CD14-positive monocyte (primary cell): Measurements from ENCODE around the gene AGER. TPM values are rescaled to one million over a fixed set of nuclear protein-coding genes. Genes with fewer than 3 reads are reported as not detected.

Experiments
- DNase-seq, 3 donors: peaks; one replicate each; pipeline ENCODE4 v3.0.0-alpha.2; 2011 to 2022
- H2AFZ ChIP-seq: 2 replicates; pipeline ENCODE4 v1.6.0; 2012; ENCODE audit warnings: mild to moderate bottlenecking, low read depth, low read length, inconsistent platforms; ENCODE audit not compliant: insufficient read depth, poor library complexity, severe bottlenecking
- H3K27ac ChIP-seq, 2 donors: 1 replicate in 1 of 2; 2 replicates in 1 of 2; pipeline ENCODE4 v1.5.1; 2012 to 2013; ENCODE audit warnings: low read length in 2 of 2, control low read depth in 1 of 2, inconsistent platforms in 1 of 2, low read depth in 1 of 2, mild to moderate bottlenecking in 1 of 2
- H3K27me3 ChIP-seq, 2 donors: one replicate each; pipeline versions ENCODE4 v1.6.0 to v1.6.1; 2011 to 2013; ENCODE audit warnings: low read length in 2 of 2; ENCODE audit not compliant: control insufficient read depth in 2 of 2, insufficient read depth in 2 of 2
- H3K36me3 ChIP-seq, 2 donors: replicated peaks in 1 of 2; 1 replicate in 1 of 2; 2 replicates in 1 of 2; pipeline versions ENCODE4 v1.5.1 to v1.6.1; 2012 to 2013; ENCODE audit warnings: low read length in 2 of 2, control low read depth in 1 of 2, inconsistent platforms in 1 of 2, mild to moderate bottlenecking in 1 of 2; ENCODE audit not compliant: insufficient read depth in 2 of 2, control insufficient read depth in 1 of 2
- H3K4me1 ChIP-seq, 2 donors: 1 replicate in 1 of 2; 2 replicates in 1 of 2; pipeline versions ENCODE4 v1.5.1 to v1.6.1; 2012 to 2013; ENCODE audit warnings: low read length in 2 of 2, control low read depth in 1 of 2, inconsistent platforms in 1 of 2, mild to moderate bottlenecking in 1 of 2, moderate library complexity in 1 of 2; ENCODE audit not compliant: insufficient read depth in 2 of 2, control insufficient read depth in 1 of 2
- H3K4me2 ChIP-seq: replicated peaks from 2 replicates; pipeline ENCODE3; 2012; ENCODE audit warnings: low read length, moderate library complexity, mild to moderate bottlenecking; ENCODE audit not compliant: poor library complexity, severe bottlenecking; ENCODE audit errors: extremely low read depth
- H3K4me3 ChIP-seq, 3 experiments: fragments of 200-600 bp in 1 of 3; sonication (generic) in 1 of 3; replicated peaks in 1 of 3; 1 replicate in 2 of 3; 2 replicates in 1 of 3; pipeline ENCODE4 v1.5.1; 2011 to 2013; ENCODE audit warnings: low read length in 3 of 3, mild to moderate bottlenecking in 3 of 3, control low read depth in 2 of 3, low read depth in 2 of 3, inconsistent platforms in 1 of 3, moderate library complexity in 1 of 3
- H3K79me2 ChIP-seq: 2 replicates; pipeline ENCODE4 v1.6.0; 2012; ENCODE audit warnings: mild to moderate bottlenecking, control low read depth, inconsistent platforms, low read length, moderate library complexity; ENCODE audit not compliant: insufficient read depth
- H3K9ac ChIP-seq: 2 replicates; pipeline ENCODE4 v1.6.0; 2017; ENCODE audit warnings: low read length, mild to moderate bottlenecking; ENCODE audit not compliant: insufficient read depth, poor library complexity, severe bottlenecking
- H3K9me3 ChIP-seq, 2 donors: replicated peaks in 1 of 2; 1 replicate in 1 of 2; 2 replicates in 1 of 2; pipeline versions ENCODE4 v1.5.1 to v1.6.1; 2012 to 2013; ENCODE audit warnings: low read length in 2 of 2, control low read depth in 1 of 2; ENCODE audit not compliant: control insufficient read depth in 1 of 2, insufficient read depth in 1 of 2
- H4K20me1 ChIP-seq: 2 replicates; pipeline ENCODE4 v1.6.0; 2012; ENCODE audit warnings: mild to moderate bottlenecking, low read length, control low read depth, moderate library complexity; ENCODE audit not compliant: insufficient read depth
- H3K27ac Mint-ChIP-seq, 7 donors: one replicate each; pipeline ENCODE4 v1.8.0; 2020; ENCODE audit warnings: mild to moderate bottlenecking in 7 of 7, mixed read lengths in 7 of 7, moderate library complexity in 6 of 7, inconsistent platforms in 2 of 7
- H3K27me3 Mint-ChIP-seq, 3 donors: one replicate each; pipeline ENCODE4 v1.8.0; 2021 to 2022; ENCODE audit warnings: low read depth in 3 of 3, mild to moderate bottlenecking in 3 of 3, mixed read lengths in 3 of 3, moderate library complexity in 3 of 3, inconsistent platforms in 1 of 3
- H3K36me3 Mint-ChIP-seq, 2 donors: one replicate each; pipeline ENCODE4 v1.8.0; 2020; ENCODE audit warnings: mixed read lengths in 2 of 2, inconsistent platforms in 1 of 2, mild to moderate bottlenecking in 1 of 2
- H3K4me1 Mint-ChIP-seq: one replicate; pipeline ENCODE4 v1.8.0; 2020; ENCODE audit warnings: mild to moderate bottlenecking, mixed read lengths
- H3K4me3 Mint-ChIP-seq, 2 donors: one replicate each; pipeline ENCODE4 v1.8.0; 2020; ENCODE audit warnings: mild to moderate bottlenecking in 2 of 2, mixed read lengths in 2 of 2, moderate library complexity in 1 of 2
- H3K9me3 Mint-ChIP-seq, 7 donors: one replicate each; pipeline ENCODE4 v1.8.0; 2020 to 2022; ENCODE audit warnings: mixed read lengths in 7 of 7, mild to moderate bottlenecking in 6 of 7, moderate library complexity in 6 of 7, inconsistent platforms in 2 of 7
- WGBS: methylation state at CpG from one replicate; pipeline ENCODE4 v1.1.5; 2013; ENCODE audit warnings: missing lambda C conversion rate; ENCODE audit not compliant: insufficient coverage; 5-methylcytosine and 5-hydroxymethylcytosine counted together
- intact Hi-C, 2 donors: fragments of 100-400 bp; cut with micrococcal nuclease; formaldehyde crosslinking; loops; one replicate each; pipeline versions ENCODE4 v1.15.0 to v1.15.1; 2023
- polyA plus RNA-seq, 3 donors: library from polyadenylated mRNA; depleted of rRNA in 1 of 3; unstranded in 2 of 3; stranded (reverse) in 1 of 3; fragments of 300-500 nt in 2 of 3; fragments of >200 nt in 1 of 3; fragmentation: Illumina TruSeq in 2 of 3; gene quantifications; 1 replicate in 2 of 3; 2 replicates in 1 of 3; pipeline ENCODE4 v1.2.3, GENCODE V29; 2012 to 2021
- TF ChIP-seq, protein P1 (sequence below): fragments of 200-600 bp; IDR thresholded peaks from one replicate; pipeline ENCODE4 v1.8.0; 2022; ENCODE audit warnings: antibody characterized with exemption, mild to moderate bottlenecking

The AGER gene
- polyA plus RNA-seq, 3 donors, result 0.60 to 55.0 TPM; not detected in 1

DNA sequence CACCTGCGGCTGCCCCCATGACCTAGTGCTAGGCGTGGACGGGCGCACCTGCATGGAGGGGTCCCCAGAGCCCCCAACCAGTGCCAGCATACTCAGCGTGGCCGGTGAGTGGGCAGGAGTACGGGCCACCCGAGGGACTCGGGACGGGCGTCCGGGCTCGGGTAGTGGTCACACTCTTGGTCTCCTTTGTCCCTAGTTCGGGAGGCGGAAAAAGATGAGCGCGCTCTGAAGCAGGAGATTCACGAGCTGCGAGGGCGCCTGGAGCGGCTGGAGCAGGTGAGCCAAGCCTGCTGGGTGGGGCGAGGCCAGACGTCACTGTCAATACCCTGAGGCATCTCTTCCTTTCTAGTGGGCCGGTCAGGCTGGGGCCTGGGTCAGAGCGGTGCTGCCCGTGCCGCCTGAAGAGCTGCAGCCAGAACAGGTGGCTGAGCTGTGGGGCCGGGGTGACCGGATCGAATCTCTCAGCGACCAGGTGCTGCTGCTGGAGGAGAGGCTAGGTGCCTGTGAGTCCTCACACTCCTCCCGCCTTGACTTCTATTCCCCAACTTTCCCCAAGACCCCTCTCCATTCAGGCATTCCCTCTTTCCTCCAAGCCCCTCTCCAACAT lies 16.8 kb downstream of the AGER start:
- H3K4me3 ChIP-seq, result no peak overlapping the region
- no peaks in the 10 kb centered on the region for H4K20me1 ChIP-seq
- no peak overlapping the region for H3K4me3 Mint-ChIP-seq
- intact Hi-C loops, result no loop called here
- no peaks in the 10 kb centered on the region for H3K27me3 ChIP-seq
- TF ChIP-seq, protein P1, sequence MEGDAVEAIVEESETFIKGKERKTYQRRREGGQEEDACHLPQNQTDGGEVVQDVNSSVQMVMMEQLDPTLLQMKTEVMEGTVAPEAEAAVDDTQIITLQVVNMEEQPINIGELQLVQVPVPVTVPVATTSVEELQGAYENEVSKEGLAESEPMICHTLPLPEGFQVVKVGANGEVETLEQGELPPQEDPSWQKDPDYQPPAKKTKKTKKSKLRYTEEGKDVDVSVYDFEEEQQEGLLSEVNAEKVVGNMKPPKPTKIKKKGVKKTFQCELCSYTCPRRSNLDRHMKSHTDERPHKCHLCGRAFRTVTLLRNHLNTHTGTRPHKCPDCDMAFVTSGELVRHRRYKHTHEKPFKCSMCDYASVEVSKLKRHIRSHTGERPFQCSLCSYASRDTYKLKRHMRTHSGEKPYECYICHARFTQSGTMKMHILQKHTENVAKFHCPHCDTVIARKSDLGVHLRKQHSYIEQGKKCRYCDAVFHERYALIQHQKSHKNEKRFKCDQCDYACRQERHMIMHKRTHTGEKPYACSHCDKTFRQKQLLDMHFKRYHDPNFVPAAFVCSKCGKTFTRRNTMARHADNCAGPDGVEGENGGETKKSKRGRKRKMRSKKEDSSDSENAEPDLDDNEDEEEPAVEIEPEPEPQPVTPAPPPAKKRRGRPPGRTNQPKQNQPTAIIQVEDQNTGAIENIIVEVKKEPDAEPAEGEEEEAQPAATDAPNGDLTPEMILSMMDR, result no peak
- peaks cover 0 to 3% (median 1%) of the 10 kb centered on the region in 3 donors for H3K27me3 Mint-ChIP-seq
- H3K79me2 ChIP-seq, result no peaks in the 10 kb centered on the region
- H3K9ac ChIP-seq, result no peak overlapping the region
- H2AFZ ChIP-seq, result no peak overlapping the region
- H3K9me3 Mint-ChIP-seq, result no peaks in the 10 kb centered on the region
- no peaks in the 10 kb centered on the region for H3K4me1 Mint-ChIP-seq
- peaks cover 32 to 38% of the 10 kb centered on the region in 2 donors for H3K36me3 Mint-ChIP-seq
- H3K27ac Mint-ChIP-seq, result peak overlapping the region in 2 of 7 donors; percentile 16 to 42
- DNase-seq, result no peak
- WGBS, result 97% methylated on average over 24 of the region's 32 CpGs
- H3K4me1 ChIP-seq, result no peaks in the 10 kb centered on the region
- no peak overlapping the region for H3K4me2 ChIP-seq
- peaks cover 27 to 32% of the 10 kb centered on the region in 2 donors for H3K36me3 ChIP-seq
- no peak overlapping the region for H3K27ac ChIP-seq
- no peaks in the 10 kb centered on the region for H3K9me3 ChIP-seq

GRCh38 chr6:32166411-32167061 lies 17.5 kb downstream of the AGER start:
- H3K4me1 Mint-ChIP-seq, result no peaks in the 10 kb centered on the region
- peak overlapping the region in 1 of 7 donors; percentile 63 for H3K27ac Mint-ChIP-seq
- H3K27ac ChIP-seq, result no peak overlapping the region
- TF ChIP-seq, protein P1, result no peak
- WGBS, result 95% methylated on average over 21 of the region's 30 CpGs
- H3K27me3 Mint-ChIP-seq, result peaks cover 0 to 4% (median 1%) of the 10 kb centered on the region in 3 donors
- no peak overlapping the region for H2AFZ ChIP-seq
- H4K20me1 ChIP-seq, result no peaks in the 10 kb centered on the region
- H3K27me3 ChIP-seq, result no peaks in the 10 kb centered on the region
- intact Hi-C loops, result no loop called here
- H3K9me3 Mint-ChIP-seq, result no peaks in the 10 kb centered on the region
- no peak overlapping the region for H3K9ac ChIP-seq
- no peaks in the 10 kb centered on the region for H3K79me2 ChIP-seq
- DNase-seq, result no peak
- H3K4me3 ChIP-seq, result no peak overlapping the region
- H3K9me3 ChIP-seq, result no peaks in the 10 kb centered on the region
- H3K4me2 ChIP-seq, result no peak overlapping the region
- H3K4me1 ChIP-seq, result no peaks in the 10 kb centered on the region
- H3K36me3 Mint-ChIP-seq, result peaks cover 32 to 38% of the 10 kb centered on the region in 2 donors
- no peak overlapping the region for H3K4me3 Mint-ChIP-seq
- H3K36me3 ChIP-seq, result peaks cover 27 to 32% of the 10 kb centered on the region in 2 donors
